GM12892 (cell line): ENCODE data around the gene HBQ1.
"Not testable (repeated sequence)": the region's sequence is repeated elsewhere in the genome, so short reads cannot be mapped to it uniquely, and the experiment has no call there.

ENCODE experiments used
- DNase-seq: peaks from one replicate; pipeline ENCODE4 v3.0.0; 2011; ENCODE audit not compliant: insufficient read length
- FAIRE-seq: peaks from 2 replicates; lab custom pipeline; 2011; peaks lifted over from hg19 to GRCh38; lab: Jason Lieb, UNC
- POLR2A ChIP-seq: IDR thresholded peaks from 2 replicates; pipeline ENCODE4 v1.6.1; 2011; ENCODE audit warnings: low read depth, low read length, control low read depth
- POLR2AphosphoS5 ChIP-seq: IDR thresholded peaks from 2 replicates; pipeline ENCODE4 v1.6.1; 2011; ENCODE audit warnings: low read depth, low read length, control low read depth
- TAF1 ChIP-seq: IDR thresholded peaks from 2 replicates; pipeline ENCODE4 v1.6.1; 2011; ENCODE audit warnings: low read depth, mild to moderate bottlenecking, control low read depth, low read length, borderline replicate concordance

Gene HBQ1

DNA sequence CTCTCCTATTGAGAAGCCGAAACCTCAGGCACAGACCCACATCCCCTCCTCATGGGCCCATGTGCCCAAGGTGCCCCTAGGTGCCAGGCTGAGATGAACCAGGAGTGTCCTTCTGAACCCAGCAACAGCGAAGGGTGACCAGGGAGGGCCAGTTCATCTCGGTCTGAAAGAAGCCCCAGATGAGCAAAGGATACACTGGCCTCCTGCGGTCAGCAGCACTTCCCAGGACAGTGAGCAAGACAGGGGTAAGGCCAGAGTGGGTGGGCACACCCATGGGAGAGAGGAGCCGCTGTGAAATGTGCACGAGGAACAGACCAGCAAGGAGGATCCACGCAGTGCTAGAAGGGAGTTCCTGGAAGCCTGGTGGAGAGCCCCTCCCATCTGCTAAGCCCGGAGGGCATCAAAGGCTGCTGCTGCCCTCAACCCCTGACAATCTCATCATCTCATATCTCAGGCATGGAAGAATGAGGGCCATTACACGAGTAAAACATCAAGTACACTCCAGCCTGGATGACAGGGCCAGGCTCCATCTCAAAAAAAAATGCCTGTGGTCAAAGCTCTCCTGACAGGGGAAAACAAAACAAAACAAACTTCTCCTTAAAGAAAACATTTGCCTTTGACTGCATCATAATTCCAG, 31.1 kb upstream of the HBQ1 start:
- TF ChIP-seq POLR2A (no peak), POLR2AphosphoS5 (no peak), TAF1 (no peak)
- DNase-seq (no peak), FAIRE-seq (no peak)

DNA sequence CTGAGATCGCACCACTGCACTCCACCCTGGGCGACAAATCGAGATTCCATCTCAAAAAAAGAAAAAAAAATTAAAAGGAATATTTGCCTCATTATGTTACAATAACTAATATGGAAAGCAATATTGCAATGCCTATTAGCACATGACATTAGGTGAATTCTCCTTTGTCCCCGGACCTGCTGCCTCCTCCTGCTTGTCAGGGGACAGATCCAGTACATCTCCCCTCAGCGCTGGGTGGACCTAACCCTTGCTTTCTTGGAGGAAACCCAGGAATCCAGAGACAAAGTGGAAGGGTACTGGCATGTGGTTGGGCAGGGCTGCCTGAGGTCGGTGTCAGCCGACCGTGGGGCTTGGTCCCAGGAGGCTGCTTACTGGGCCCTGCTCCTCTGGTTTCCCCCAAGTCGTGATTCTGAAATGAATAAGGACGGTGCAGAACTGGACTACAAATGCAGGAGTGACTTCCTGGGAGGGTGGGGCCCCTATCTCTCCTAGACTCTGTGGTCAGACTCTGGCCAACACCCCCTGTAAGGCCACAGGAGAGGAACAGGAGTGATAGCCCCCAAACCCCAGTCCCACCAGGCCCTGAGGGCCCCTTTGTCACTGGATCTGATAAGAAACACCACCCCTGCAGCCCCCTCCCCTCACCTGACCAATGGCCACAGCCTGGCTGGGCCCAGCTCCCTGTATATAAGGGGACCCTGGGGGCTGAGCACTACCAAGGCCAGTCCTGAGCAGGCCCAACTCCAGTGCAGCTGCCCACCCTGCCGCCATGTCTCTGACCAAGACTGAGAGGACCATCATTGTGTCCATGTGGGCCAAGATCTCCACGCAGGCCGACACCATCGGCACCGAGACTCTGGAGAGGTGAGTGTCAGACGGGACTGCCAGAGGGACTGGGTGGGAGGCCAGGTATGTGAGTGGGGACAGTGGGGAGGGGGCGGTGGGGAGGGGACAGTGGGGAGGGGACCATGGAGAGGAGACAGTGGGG, 27.8 kb upstream of the HBQ1 start, which contains the start of gene HBZ:
Gene HBZ (plus strand): TSS at position 504 of the 988 bp plus-strand sequence. CDS start 266 bp downstream, at position 770.
- no peak for FAIRE-seq
- TF ChIP-seq TAF1 (no peak), POLR2AphosphoS5 (no peak), POLR2A (no peak)
- DNase-seq, result no peak

DNA sequence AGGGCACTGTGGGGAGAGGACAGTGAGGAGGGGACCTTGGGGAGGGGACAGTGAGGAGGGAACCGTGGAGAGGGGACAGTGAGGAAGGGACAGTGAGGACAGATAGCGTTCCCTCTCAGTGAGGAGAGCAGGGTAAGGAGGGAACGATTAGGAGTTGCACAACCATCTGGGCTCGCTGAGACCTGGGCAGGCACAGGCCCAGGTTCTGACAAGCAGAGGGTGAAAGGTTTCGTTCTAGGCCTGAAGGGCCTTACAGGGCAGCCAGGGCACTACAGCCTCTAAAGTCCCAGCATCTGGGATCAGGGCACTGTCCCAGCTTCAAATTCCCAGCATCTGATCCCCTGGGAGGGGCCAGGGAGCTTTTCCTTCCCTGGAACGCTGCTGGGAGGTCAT, 27.1 kb upstream of the HBQ1 start:
- not testable (repeated sequence) for DNase-seq
- peak; percentile 30 for FAIRE-seq

DNA sequence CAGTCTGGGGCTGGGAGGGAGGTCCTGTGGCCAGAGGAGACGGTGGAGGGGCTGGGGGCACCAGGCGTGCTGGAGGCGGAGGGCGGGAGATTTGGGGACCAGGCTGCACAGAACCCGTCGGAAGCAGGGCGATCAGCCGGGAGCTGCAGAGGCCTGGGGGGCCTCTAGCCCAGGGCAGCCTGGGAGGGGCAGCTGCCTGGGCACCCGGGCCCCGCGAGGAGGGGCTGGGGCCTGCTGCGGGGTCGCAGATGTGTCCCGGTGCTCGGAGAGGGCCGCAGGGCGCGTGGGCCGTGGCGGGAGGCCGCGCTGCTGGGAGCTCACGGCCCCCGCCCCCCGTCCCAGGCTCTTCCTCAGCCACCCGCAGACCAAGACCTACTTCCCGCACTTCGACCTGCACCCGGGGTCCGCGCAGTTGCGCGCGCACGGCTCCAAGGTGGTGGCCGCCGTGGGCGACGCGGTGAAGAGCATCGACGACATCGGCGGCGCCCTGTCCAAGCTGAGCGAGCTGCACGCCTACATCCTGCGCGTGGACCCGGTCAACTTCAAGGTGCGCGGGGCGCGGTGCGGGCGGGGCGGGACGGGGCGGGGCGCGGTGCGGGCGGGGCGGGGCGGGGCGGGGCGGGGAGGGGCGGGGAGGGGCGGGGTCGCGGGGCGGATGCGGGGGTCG, 26.6 kb upstream of the HBQ1 start:
- not testable (repeated sequence) for DNase-seq
- peak; percentile 17 for FAIRE-seq

DNA sequence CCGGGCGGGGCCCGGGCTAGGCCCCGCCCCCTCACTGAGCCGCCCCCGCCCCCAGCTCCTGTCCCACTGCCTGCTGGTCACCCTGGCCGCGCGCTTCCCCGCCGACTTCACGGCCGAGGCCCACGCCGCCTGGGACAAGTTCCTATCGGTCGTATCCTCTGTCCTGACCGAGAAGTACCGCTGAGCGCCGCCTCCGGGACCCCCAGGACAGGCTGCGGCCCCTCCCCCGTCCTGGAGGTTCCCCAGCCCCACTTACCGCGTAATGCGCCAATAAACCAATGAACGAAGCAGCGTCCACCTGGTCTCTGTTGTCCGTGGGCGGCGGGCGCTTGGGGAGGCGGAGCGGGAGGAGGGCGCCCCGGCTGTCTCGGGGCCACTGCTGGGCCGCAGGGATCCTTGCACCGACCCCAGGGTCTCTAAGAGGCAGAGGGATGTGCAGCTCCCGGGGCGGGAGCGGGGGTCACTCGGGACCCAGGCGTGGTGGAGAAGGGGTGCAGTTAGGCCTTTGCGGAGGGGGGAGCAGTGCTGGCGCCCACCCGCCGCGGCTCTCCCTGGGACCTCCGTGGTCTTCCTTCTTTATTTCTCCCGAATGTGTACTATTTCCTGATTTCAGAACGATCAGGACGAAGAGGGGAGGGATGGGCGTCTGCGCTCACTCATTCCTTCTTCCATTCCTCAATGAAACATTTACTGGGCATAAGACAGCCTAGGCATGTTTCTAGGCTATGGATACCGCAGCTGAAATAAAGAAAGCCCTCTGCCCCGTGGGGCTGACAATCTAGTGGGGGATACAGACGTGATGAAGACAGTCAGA, 25.8 kb upstream of the HBQ1 start:
- no peak for FAIRE-seq

DNA sequence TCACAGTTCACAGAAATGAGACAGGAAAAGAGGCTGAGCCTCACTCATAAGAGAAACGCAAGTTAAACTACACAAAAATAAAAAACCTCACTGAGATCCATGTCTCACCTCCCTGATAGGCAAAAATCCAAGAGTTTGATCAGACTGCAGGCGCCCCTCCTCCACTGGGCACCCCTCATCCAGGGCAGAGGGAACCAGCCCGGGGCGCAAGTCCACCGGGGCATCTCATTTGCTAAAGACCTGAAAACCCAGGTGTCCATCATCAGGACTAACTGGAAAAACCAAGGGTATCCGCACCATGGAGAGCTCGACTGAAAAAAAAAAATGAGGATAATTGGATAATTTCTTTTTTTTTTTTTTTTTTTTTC, 25.2 kb upstream of the HBQ1 start:
- TF ChIP-seq POLR2AphosphoS5, result no peak
- no peak for TF ChIP-seq TAF1
- TF ChIP-seq POLR2A, result no peak
- no peak for FAIRE-seq

More for the DNA sequence above, 25.8 kb upstream of the HBQ1 start:
- no peak for DNase-seq
- TF ChIP-seq POLR2A (no peak), POLR2AphosphoS5 (no peak), TAF1 (no peak)

DNA sequence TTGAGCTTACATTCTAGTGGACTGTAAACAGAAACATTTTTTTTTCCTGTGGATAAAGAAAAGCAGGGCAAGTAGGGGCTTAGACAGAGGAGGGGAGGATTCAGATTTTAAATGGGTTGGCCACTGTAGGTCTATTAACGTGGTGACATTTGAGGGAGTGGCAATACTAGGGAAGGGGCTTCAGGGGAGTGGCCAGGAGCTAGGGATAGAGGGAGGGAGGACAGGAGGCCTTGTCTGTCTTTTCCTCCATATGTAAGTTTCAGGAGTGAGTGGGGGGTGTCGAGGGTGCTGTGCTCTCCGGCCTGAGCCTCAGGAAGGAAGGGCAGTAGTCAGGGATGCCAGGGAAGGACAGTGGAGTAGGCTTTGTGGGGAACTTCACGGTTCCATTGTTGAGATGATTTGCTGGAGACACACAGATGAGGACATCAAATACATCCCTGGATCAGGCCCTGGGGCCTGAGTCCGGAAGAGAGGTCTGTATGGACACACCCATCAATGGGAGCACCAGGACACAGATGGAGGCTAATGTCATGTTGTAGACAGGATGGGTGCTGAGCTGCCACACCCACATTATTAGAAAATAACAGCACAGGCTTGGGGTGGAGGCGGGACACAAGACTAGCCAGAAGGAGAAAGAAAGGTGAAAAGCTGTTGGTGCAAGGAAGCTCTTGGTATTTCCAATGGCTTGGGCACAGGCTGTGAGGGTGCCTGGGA, 21.0 kb upstream of the HBQ1 start:
- TF ChIP-seq POLR2A (no peak), POLR2AphosphoS5 (no peak), TAF1 (no peak)
- FAIRE-seq, result no peak
- DNase-seq, result no peak

More for the DNA sequence above, 25.2 kb upstream of the HBQ1 start:
- no peak for DNase-seq

DNA sequence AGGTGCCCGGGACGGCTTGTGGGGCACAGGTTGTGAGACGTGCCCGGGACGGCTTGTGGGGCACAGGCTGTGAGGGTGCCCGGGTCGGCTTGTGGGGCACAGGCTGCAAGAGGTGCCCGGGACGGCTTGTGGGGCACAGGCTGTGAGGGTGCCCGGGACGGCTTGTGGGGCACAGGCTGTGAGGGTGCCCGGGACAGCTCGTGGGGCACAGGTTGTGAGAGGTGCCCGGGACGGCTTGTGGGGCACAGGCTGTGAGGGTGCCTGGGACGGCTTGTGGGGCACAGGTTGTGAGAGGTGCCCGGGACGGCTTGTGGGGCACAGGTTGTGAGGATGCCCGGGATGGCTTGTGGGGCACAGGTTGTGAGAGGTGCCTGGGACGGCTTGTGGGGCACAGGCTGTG, 20.0 kb upstream of the HBQ1 start:
- not testable (repeated sequence) for FAIRE-seq

DNA sequence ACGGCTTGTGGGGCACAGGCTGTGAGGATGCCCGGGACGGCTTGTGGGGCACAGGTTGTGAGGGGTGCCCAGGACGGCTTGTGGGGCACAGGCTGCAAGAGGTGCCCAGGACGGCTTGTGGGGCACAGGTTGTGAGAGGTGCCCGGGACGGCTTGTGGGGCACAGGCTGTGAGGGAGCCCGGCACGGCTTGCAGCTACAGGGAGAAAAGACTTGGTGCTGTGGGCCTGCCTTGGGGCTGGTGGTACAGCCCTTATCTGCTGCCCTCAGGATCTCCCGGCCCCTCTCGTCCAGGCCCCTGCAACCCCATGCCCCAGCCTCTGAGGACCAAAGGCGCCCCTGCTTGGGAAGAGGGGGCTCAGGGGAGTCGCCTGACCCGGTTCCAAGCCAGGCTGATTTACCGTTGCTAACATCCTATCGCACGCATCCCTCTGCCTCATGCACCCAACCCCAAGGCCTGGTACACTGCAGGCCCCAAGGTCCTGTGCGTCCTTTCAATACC, 19.5 kb upstream of the HBQ1 start:
- TF ChIP-seq POLR2A, result no peak
- no peak for TF ChIP-seq POLR2AphosphoS5
- TF ChIP-seq TAF1, result no peak
- FAIRE-seq (no peak), DNase-seq (no peak)

More for the DNA sequence above, 20.0 kb upstream of the HBQ1 start:
- not testable (repeated sequence) for DNase-seq

DNA sequence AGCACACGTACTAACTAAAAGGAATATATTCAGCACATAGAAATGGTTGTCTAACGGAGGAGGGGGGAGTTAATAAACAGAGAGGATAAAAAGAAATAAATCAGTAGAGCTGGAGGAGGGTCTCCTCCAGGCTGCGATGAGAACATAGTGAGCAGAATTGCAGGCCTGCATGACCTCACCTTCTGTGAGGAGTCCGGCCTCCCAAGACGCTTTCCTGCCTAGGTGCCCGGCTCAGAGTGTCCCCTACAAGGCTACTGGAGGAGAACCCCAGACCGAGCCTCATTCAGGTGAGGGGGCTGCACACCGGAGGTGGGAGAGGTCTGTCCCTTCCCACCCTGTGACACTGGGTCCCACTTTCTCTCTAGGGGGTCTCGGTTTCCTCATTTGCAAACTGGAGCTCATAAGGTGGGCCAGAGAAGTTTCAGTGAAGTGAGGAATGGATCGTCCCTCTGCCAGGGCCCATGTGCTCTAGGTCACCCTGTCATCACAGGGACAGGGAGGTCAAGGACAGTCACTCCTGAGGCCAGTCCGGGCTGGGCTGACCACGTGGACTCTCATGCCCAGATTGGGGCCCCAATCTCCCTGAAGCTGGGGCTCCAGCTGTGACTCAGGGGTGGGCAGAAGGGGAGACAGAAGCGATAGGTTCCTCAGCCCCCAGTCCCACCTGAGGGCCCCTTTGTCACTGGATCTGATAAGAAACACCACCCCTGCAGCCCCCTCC, 17.8 kb upstream of the HBQ1 start:
- no peak for TF ChIP-seq TAF1
- FAIRE-seq (no peak), DNase-seq (no peak)

DNA sequence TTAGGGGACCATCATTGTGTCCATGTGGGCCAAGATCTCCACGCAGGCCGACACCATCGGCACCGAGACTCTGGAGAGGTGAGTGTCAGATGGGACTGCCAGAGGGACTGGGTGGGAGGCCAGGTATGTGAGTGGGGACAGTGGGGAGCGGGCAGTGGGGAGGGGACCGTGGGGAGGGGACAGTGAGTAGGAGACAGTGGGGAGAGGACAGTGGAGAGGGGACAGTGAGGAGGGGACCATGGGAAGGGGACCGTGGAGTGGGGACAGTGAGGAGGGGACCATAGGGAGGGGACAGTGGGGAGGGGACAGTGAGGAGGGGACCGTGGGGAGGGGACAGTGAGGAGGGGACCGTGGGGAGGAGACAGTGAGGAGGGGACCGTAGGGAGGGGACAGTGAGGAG, 17.1 kb upstream of the HBQ1 start:
- FAIRE-seq, DNase-seq: not testable (repeated sequence)

DNA sequence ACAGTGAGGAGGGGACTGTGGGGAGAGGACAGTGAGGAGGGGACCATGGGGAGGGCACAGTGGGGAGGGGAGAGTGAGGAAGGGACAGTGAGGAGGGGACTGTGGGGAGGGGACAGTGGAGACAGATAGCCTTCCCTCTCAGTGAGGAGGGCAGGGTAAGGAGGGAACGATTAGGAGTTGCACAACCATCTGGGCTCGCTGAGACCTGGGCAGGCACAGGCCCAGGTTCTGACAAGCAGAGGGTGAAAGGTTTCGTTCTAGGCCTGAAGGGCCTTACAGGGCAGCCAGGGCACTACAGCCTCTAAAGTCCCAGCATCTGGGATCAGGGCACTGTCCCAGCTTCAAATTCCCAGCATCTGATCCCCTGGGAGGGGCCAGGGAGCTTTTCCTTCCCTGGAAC, 16.6 kb upstream of the HBQ1 start:
- not testable (repeated sequence) for DNase-seq
- peak; percentile 78 for FAIRE-seq

DNA sequence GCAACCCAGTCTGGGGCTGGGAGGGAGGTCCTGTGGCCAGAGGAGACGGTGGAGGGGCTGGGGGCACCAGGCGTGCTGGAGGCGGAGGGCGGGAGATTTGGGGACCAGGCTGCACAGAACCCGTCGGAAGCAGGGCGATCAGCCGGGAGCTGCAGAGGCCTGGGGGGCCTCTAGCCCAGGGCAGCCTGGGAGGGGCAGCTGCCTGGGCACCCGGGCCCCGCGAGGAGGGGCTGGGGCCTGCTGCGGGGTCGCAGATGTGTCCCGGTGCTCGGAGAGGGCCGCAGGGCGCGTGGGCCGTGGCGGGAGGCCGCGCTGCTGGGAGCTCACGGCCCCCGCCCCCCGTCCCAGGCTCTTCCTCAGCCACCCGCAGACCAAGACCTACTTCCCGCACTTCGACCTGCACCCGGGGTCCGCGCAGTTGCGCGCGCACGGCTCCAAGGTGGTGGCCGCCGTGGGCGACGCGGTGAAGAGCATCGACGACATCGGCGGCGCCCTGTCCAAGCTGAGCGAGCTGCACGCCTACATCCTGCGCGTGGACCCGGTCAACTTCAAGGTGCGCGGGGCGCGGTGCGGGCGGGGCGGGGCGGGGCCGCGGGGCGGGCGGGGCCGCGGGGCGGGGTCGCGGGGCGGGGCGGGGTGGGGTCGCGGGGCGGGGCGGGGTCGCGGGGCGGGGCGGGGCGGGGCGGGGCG, 16.0 kb upstream of the HBQ1 start:
- DNase-seq, FAIRE-seq: not testable (repeated sequence)
